Measurements from ENCODE around the gene CDX1. TPM values are rescaled to one million over a fixed set of nuclear protein-coding genes. Genes with fewer than 3 reads are reported as not detected.

The CDX1 gene
- total RNA-seq, 4 donors from 2014 or later = 1.5 TPM; not detected in 3

- in situ Hi-C loops (cut with MboI; ENCODE audit: low sequenced_read_pairs in 4 of 4) (loop anchor here in 1 of 4 donors (25.0 kb wide), 1 partner anchor 169 kb away; no protein-coding TSS in a partner anchor), intact Hi-C loops (cut with DNase I; ENCODE audit: low total_unique reads) (loop anchor here (1.0 kb wide), 1 partner anchor 34 kb away; no protein-coding TSS in a partner anchor)
- no peaks in the 10 kb centered on the region for H3K36me3 ChIP-seq
- H3K4me1 ChIP-seq = no peaks in the 10 kb centered on the region
- TF ChIP-seq POLR2A (IDR thresholded peaks at IDR 0.05) = no peak
- no peak for TF ChIP-seq CTCF (IDR thresholded peaks at IDR 0.05 in 4 of 5, conservative IDR thresholded peaks at IDR 0.05 in 1 of 5)
- no peak for DNase-seq
- H3K27ac ChIP-seq = no peak overlapping the region
- no peaks in the 10 kb centered on the region for H3K27me3 ChIP-seq
- H3K4me3 ChIP-seq = no peak overlapping the region
- H3K9me3 ChIP-seq = no peaks in the 10 kb centered on the region
- no peak for ATAC-seq
These were observed 40.2 kb downstream of the CDX1 start for GRCh38 chr5:150206779-150207115.

GRCh38 chr5:150208187-150209098, 41.9 kb downstream of the CDX1 start:
- in situ Hi-C loops (cut with MboI; ENCODE audit: low sequenced_read_pairs in 4 of 4) (loop anchor here in 1 of 4 donors (25.0 kb wide), 1 partner anchor 171 kb away; no protein-coding TSS in a partner anchor), intact Hi-C loops (cut with DNase I; ENCODE audit: low total_unique reads) (no loop called here)
- no peak for ATAC-seq
- Histone ChIP-seq H3K36me3 (no peaks in the 10 kb centered on the region), H3K4me3 (no peak overlapping the region), H3K27ac (no peak overlapping the region), H3K4me1 (no peaks in the 10 kb centered on the region), H3K9me3 (no peaks in the 10 kb centered on the region), H3K27me3 (no peaks in the 10 kb centered on the region)
- TF ChIP-seq POLR2A (IDR thresholded peaks at IDR 0.05) = no peak
- TF ChIP-seq CTCF (IDR thresholded peaks at IDR 0.05 in 4 of 5, conservative IDR thresholded peaks at IDR 0.05 in 1 of 5) = no peak
- no peak for DNase-seq

DNA sequence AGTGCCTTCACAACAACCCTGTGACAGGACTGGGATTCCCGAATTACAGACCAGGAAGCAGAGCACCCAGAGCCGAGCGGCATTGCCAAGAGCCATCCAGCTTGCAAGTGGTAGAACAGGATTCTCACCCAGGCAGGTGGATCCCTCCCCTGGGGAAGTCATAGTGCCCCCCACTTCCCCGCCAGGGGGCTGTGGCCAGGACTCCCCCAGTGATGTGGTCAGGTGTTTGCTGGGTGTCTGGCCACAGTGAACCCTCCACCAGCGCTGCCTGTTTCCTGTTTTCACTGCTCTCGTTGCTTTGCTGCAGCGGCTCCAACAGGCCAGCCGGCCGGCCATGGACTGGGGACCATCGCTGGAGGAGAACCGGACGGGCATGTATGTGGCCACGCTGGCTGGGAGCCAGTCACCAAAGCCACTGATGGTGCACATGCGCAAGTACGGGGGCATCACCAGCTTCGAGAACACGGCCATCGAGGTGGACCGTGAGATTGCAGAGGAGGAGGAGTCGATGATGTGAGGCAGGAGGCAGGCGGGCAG, 42.6 kb downstream of the CDX1 start:
- Histone ChIP-seq H3K4me1 (no peaks in the 10 kb centered on the region), H3K9me3 (no peaks in the 10 kb centered on the region), H3K27me3 (no peaks in the 10 kb centered on the region), H3K27ac (no peak overlapping the region), H3K4me3 (no peak overlapping the region), H3K36me3 (no peaks in the 10 kb centered on the region)
- in situ Hi-C loops (cut with MboI; ENCODE audit: low sequenced_read_pairs in 4 of 4) = loop anchor here in 1 of 4 donors (25.0 kb wide), 1 partner anchor 172 kb away; no protein-coding TSS in a partner anchor
- no peak for ATAC-seq
- DNase-seq = no peak
- intact Hi-C loops (cut with DNase I; ENCODE audit: low total_unique reads) = no loop called here
- TF ChIP-seq POLR2A (IDR thresholded peaks at IDR 0.05) (no peak), CTCF (IDR thresholded peaks at IDR 0.05 in 4 of 5, conservative IDR thresholded peaks at IDR 0.05 in 1 of 5) (no peak)

DNA sequence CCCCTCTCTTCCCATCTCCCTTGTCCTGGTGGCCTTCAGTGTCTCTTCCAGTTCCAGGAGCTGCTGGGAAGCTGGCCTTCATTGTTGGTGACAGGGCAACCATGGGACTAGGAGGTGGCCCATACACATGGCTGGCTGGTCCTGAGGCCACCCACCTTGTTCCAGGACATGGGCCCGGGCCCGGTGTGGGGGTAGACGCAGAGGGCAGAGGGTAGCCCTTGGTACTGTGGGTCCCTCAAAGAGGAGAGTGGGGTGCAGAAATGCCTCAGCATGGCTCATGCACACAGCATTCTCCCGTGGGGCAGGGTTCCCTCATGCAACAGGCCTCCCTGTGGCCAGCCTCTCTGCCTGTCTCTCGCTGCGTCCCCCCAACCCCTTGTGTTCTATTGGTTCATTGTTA, 44.1 kb downstream of the CDX1 start:
- H3K4me1 ChIP-seq = no peaks in the 10 kb centered on the region
- H3K27me3 ChIP-seq = no peaks in the 10 kb centered on the region
- no peak overlapping the region for H3K27ac ChIP-seq
- ATAC-seq (no peak), DNase-seq (no peak)
- no peak overlapping the region for H3K4me3 ChIP-seq
- no peaks in the 10 kb centered on the region for H3K9me3 ChIP-seq
- in situ Hi-C loops (cut with MboI; ENCODE audit: low sequenced_read_pairs in 4 of 4) (loop anchor here in 2 of 4 donors (5.0 to 25.0 kb wide), 2 partner anchors 48 to 173 kb away; no protein-coding TSS in a partner anchor), intact Hi-C loops (cut with DNase I; ENCODE audit: low total_unique reads) (no loop called here)
- TF ChIP-seq CTCF (IDR thresholded peaks at IDR 0.05 in 4 of 5, conservative IDR thresholded peaks at IDR 0.05 in 1 of 5) (no peak), POLR2A (IDR thresholded peaks at IDR 0.05) (no peak)
- H3K36me3 ChIP-seq = no peaks in the 10 kb centered on the region
